HepG2 (cell line): ENCODE measurements around the gene TMEM132D. TPM values are rescaled to one million over a fixed set of nuclear protein-coding genes. Genes with fewer than 3 reads are reported as not detected.

Experiments used
- ATAC-seq: fragments of 200-7000 bp; cut with Tn5 transposase; 3 replicates; pipeline ENCODE4 v1.9.1; 2020; ENCODE audit warnings: mild to moderate bottlenecking, moderate library complexity
- BruUV-seq: library from RNA; stranded (reverse); fragments of 400-500 nt; replicated peaks from 2 replicates; lab custom pipeline; 2021; lab: Mats Ljungman, UMichigan
- CTCF ChIA-PET: fragments of 300-600 bp; formaldehyde crosslinking; extraction: SDS; loops from one replicate; lab custom pipeline; 2021; ENCODE audit warnings: low total read pairs, inconsistent platforms, low intra/inter-chr PET ratio; lab: Yijun Ruan, JAX
- POLR2A ChIA-PET: fragments of 350-600 bp; sonication (Branson Sonifier 250); formaldehyde crosslinking; loops from one replicate; lab custom pipeline; 2020; ENCODE audit warnings: antibody characterized with exemption, inconsistent platforms; lab: Yijun Ruan, JAX
- DNase-seq: peaks from one replicate; pipeline ENCODE4 v3.0.0-alpha.2; 2015; ENCODE audit warnings: low spot score
- FAIRE-seq: peaks from 3 replicates; lab custom pipeline; 2011; peaks lifted over from hg19 to GRCh38; lab: Jason Lieb, UNC
- H2AFZ ChIP-seq: one replicate; pipeline ENCODE4 v1.6.1; 2011; ENCODE audit warnings: low read length, inconsistent platforms
- H3K27ac ChIP-seq: fragments of 300-600 bp; 3 replicates; pipeline ENCODE4 v1.8.0; 2011; ENCODE audit warnings: mixed run types, mild to moderate bottlenecking, mixed read lengths, low read length, inconsistent platforms; ENCODE audit not compliant: insufficient read depth; ENCODE audit errors: extremely low read length
- H3K27me3 ChIP-seq, 2 experiments: fragments of 200-600 bp in 1 of 2; 2 replicates in 1 of 2; 3 replicates in 1 of 2; pipeline versions ENCODE4 v1.6.0 to v1.8.0; 2011; ENCODE audit warnings: low read length in 2 of 2, mild to moderate bottlenecking in 2 of 2, moderate library complexity in 2 of 2, inconsistent platforms in 1 of 2; ENCODE audit not compliant: insufficient read depth in 2 of 2, control insufficient read depth in 1 of 2
- H3K36me3 ChIP-seq, 2 experiments: fragments of 200-600 bp in 1 of 2; replicated peaks in 1 of 2; 2 replicates in 1 of 2; 3 replicates in 1 of 2; pipeline versions ENCODE4 v1.5.1 to v1.8.0; 2011; ENCODE audit warnings: low read length in 2 of 2, inconsistent platforms in 1 of 2; ENCODE audit not compliant: insufficient read depth in 2 of 2, control insufficient read depth in 1 of 2
- H3K4me1 ChIP-seq: 2 replicates; pipeline ENCODE4 v1.5.1; 2012; ENCODE audit warnings: low read length, inconsistent platforms; ENCODE audit not compliant: insufficient read depth
- H3K4me2 ChIP-seq: 2 replicates; pipeline ENCODE4 v1.6.0; 2011; ENCODE audit warnings: low read depth, low read length, inconsistent platforms
- H3K4me3 ChIP-seq, 3 experiments: fragments of 200-600 bp in 1 of 3; sonication (generic), shearing (Covaris generic) in 1 of 3; replicated peaks in 1 of 3; 2 replicates each; pipeline ENCODE4 v1.5.1; 2011 to 2016; ENCODE audit warnings: low read length in 3 of 3, inconsistent platforms in 2 of 3, low read depth in 2 of 3, mild to moderate bottlenecking in 2 of 3, control low read depth in 1 of 3, mixed read lengths in 1 of 3; ENCODE audit not compliant: insufficient read depth in 1 of 3
- H3K79me2 ChIP-seq: one replicate; pipeline ENCODE4 v1.6.1; 2011; ENCODE audit warnings: low read length, inconsistent platforms; ENCODE audit not compliant: insufficient read depth
- H3K9ac ChIP-seq: 2 replicates; pipeline ENCODE4 v1.6.0; 2011; ENCODE audit warnings: mild to moderate bottlenecking, low read depth, low read length, inconsistent platforms; ENCODE audit not compliant: insufficient read depth
- H3K9me3 ChIP-seq: 2 replicates; pipeline ENCODE4 v1.5.1; 2012; ENCODE audit warnings: mild to moderate bottlenecking, low read length
- H4K20me1 ChIP-seq: 2 replicates; pipeline ENCODE4 v1.6.0; 2011; ENCODE audit warnings: inconsistent platforms, mild to moderate bottlenecking, low read length, moderate library complexity; ENCODE audit not compliant: insufficient read depth
- ARID5B ChIP-seq: IDR thresholded peaks from 2 replicates; pipeline ENCODE4 v1.4.0; 2020; ENCODE audit warnings: mild to moderate bottlenecking, missing genetic modification reagents
- DMTF1 ChIP-seq: sonication (generic); formaldehyde crosslinking; IDR thresholded peaks from 2 replicates; pipeline ENCODE4 v1.4.0; 2020; ENCODE audit warnings: mild to moderate bottlenecking, missing genetic modification reagents
- KDM5B ChIP-seq: sonication (generic); formaldehyde crosslinking; IDR thresholded peaks from 2 replicates; pipeline ENCODE4 v1.4.0; 2020; ENCODE audit warnings: missing genetic modification reagents, mild to moderate bottlenecking, borderline replicate concordance
- TEAD3 ChIP-seq: optimal IDR thresholded peaks from 2 replicates; pipeline ENCODE3; 2016; ENCODE audit warnings: borderline replicate concordance
- ZBTB39 ChIP-seq: sonication (generic); formaldehyde crosslinking; IDR thresholded peaks from 2 replicates; pipeline ENCODE4 v1.5.0; 2020; ENCODE audit warnings: missing genetic modification reagents
- ZBTB7B ChIP-seq: sonication (generic); formaldehyde crosslinking; IDR thresholded peaks from 2 replicates; pipeline ENCODE4 v1.4.0; 2020; ENCODE audit warnings: missing genetic modification reagents
- ZFY ChIP-seq: sonication (generic); formaldehyde crosslinking; IDR thresholded peaks from 2 replicates; pipeline ENCODE4 v1.4.0; 2020; ENCODE audit warnings: missing genetic modification reagents
- ZNF746 ChIP-seq: sonication (generic); formaldehyde crosslinking; IDR thresholded peaks from 2 replicates; pipeline ENCODE4 v1.8.0; 2022; ENCODE audit warnings: mild to moderate bottlenecking, missing genetic modification reagents
- ZNF878 ChIP-seq: sonication (generic); formaldehyde crosslinking; IDR thresholded peaks from 2 replicates; pipeline ENCODE4 v1.8.1; 2023; ENCODE audit warnings: mild to moderate bottlenecking, missing genetic modification reagents, moderate library complexity
- WGBS: methylation state at CpG from one replicate; pipeline ENCODE4 v1.1.6; 2017; ENCODE audit warnings: low lambda C conversion rate; 5-methylcytosine and 5-hydroxymethylcytosine counted together
- in situ Hi-C: cut with HindIII; loops from 2 replicates; pipeline ENCODE4 v1.10.0; 2017; ENCODE audit warnings: low pct_unique_long_range_greater_than_20kb; ENCODE audit not compliant: extremely low pct_ligation_motif_present
- intact Hi-C: fragments of 100-400 bp; cut with micrococcal nuclease; formaldehyde crosslinking; loops from one replicate; pipeline ENCODE4 v1.10.0; 2022; ENCODE audit not compliant: unreplicated experiment
- polyA plus RNA-seq, 8 experiments: library from polyadenylated mRNA; depleted of rRNA in 3 of 8; stranded (reverse) in 7 of 8; unstranded in 1 of 8; fragments of >200 nt; fragmentation: Illumina TruSeq in 4 of 8; extraction: Trizol in 4 of 8; gene quantifications; 2 replicates each; pipeline versions ENCODE4 v1.2.1 to v1.2.3, GENCODE V29; 2011 to 2016; ENCODE audit warnings: low read depth in 4 of 8, missing spikeins in 1 of 8, mixed read lengths in 1 of 8; ENCODE audit not compliant: insufficient read depth in 1 of 8
- total RNA-seq, 5 experiments: library from RNA; depleted of rRNA; stranded (reverse); fragments of >200 nt; fragmentation: Illumina TruSeq; extraction: Trizol; gene quantifications; 2 replicates each; pipeline ENCODE4 v1.2.3, GENCODE V29; 2016; ENCODE audit warnings: low read depth in 1 of 5
- TF ChIP-seq, protein P1 (sequence below): sonication (generic); formaldehyde crosslinking; IDR thresholded peaks from 2 replicates; pipeline ENCODE4 v1.4.0; 2020; ENCODE audit warnings: missing genetic modification reagents
- TF ChIP-seq, protein P2 (sequence below): sonication (generic); formaldehyde crosslinking; conservative IDR thresholded peaks from 2 replicates; pipeline ENCODE4 v1.5.0; 2020; ENCODE audit warnings: missing genetic modification reagents

The TMEM132D gene
- total and polyA plus RNA-seq, 2 of the 13 experiments (the other 11 are each of a cell fraction or from before 2014, with no cell fraction given): not detected

GRCh38 chr12:129246630-129247029, 657.2 kb downstream of the TMEM132D start:
- intact Hi-C loops: no loop called here
- in situ Hi-C loops: no loop called here
- H3K9me3 ChIP-seq: no peaks in the 10 kb centered on the region
- H3K9ac ChIP-seq: no peak overlapping the region
- H3K4me1 ChIP-seq: no peaks in the 10 kb centered on the region
- no peak overlapping the region for H3K4me3 ChIP-seq
- H3K4me2 ChIP-seq: no peak overlapping the region
- BruUV-seq: no TSS peak
- H4K20me1 ChIP-seq: no peaks in the 10 kb centered on the region
- ATAC-seq (no peak), DNase-seq (no peak), FAIRE-seq (no peak)
- H3K36me3 ChIP-seq: no peaks in the 10 kb centered on the region
- ChIA-PET CTCF (no interaction called here), POLR2A (no interaction called here)
- no peak overlapping the region for H3K27ac ChIP-seq
- no peak overlapping the region for H2AFZ ChIP-seq
- H3K79me2 ChIP-seq: no peaks in the 10 kb centered on the region
- H3K27me3 ChIP-seq: no peaks in the 10 kb centered on the region; a peak in 1 of 5 replicates
- 32% methylated on average over 2 of the region's 2 CpGs for WGBS
- no peak for TF ChIP-seq DMTF1 (CRISPR knock-in tag)
- no peak for TF ChIP-seq ZFY (CRISPR knock-in tag)
- no peak for TF ChIP-seq ZNF878 (CRISPR knock-in tag)
- no peak for TF ChIP-seq TEAD3 (CRISPR knock-in tag)
- TF ChIP-seq, protein P1, sequence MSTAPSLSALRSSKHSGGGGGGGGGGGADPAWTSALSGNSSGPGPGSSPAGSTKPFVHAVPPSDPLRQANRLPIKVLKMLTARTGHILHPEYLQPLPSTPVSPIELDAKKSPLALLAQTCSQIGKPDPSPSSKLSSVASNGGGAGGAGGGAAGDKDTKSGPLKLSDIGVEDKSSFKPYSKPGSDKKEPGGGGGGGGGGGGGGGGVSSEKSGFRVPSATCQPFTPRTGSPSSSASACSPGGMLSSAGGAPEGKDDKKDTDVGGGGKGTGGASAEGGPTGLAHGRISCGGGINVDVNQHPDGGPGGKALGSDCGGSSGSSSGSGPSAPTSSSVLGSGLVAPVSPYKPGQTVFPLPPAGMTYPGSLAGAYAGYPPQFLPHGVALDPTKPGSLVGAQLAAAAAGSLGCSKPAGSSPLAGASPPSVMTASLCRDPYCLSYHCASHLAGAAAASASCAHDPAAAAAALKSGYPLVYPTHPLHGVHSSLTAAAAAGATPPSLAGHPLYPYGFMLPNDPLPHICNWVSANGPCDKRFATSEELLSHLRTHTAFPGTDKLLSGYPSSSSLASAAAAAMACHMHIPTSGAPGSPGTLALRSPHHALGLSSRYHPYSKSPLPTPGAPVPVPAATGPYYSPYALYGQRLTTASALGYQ (CRISPR knock-in tag): no peak
- TF ChIP-seq ZNF746 (CRISPR knock-in tag): no peak
- no peak for TF ChIP-seq ZBTB39 (CRISPR knock-in tag)
- TF ChIP-seq ARID5B (CRISPR knock-in tag): no peak
- no peak for TF ChIP-seq ZBTB7B
- TF ChIP-seq KDM5B (CRISPR knock-in tag): no peak
- TF ChIP-seq, protein P2, sequence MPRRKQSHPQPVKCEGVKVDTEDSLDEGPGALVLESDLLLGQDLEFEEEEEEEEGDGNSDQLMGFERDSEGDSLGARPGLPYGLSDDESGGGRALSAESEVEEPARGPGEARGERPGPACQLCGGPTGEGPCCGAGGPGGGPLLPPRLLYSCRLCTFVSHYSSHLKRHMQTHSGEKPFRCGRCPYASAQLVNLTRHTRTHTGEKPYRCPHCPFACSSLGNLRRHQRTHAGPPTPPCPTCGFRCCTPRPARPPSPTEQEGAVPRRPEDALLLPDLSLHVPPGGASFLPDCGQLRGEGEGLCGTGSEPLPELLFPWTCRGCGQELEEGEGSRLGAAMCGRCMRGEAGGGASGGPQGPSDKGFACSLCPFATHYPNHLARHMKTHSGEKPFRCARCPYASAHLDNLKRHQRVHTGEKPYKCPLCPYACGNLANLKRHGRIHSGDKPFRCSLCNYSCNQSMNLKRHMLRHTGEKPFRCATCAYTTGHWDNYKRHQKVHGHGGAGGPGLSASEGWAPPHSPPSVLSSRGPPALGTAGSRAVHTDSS (CRISPR knock-in tag): no peak
